Peyer's patch (tissue), 4 donors: ENCODE results near the gene MRTFB. TPM values are rescaled to one million over a fixed set of nuclear protein-coding genes. Genes with fewer than 3 reads are reported as not detected.

ENCODE experiments used
- DNase-seq, 3 donors: peaks; one replicate each; pipeline ENCODE4 v3.0.0-alpha.2; 2017 to 2019
- H3K27ac ChIP-seq, 4 donors: fragments of 200-600 bp; sonication (generic); one replicate each; pipeline ENCODE4 v1.5.1; 2016 to 2019
- H3K27me3 ChIP-seq, 2 donors: fragments of 200-600 bp; sonication (generic); one replicate each; pipeline ENCODE4 v1.5.1; 2019
- H3K36me3 ChIP-seq, 3 donors: fragments of 200-600 bp; sonication (generic); one replicate each; pipeline ENCODE4 v1.5.1; 2016 to 2019
- H3K4me1 ChIP-seq, 4 donors: fragments of 200-600 bp; sonication (generic); one replicate each; pipeline ENCODE4 v1.5.1; 2016 to 2019
- H3K4me3 ChIP-seq, 4 donors: fragments of 200-600 bp; sonication (generic); 1 replicate in 3 of 4; 2 replicates in 1 of 4; pipeline ENCODE4 v1.5.1; 2016 to 2019; ENCODE audit warnings: mild to moderate bottlenecking in 1 of 4
- H3K9me3 ChIP-seq, 4 donors: fragments of 200-600 bp; sonication (generic); one replicate each; pipeline ENCODE4 v1.5.1; 2016 to 2019; ENCODE audit warnings: mild to moderate bottlenecking in 1 of 4
- CTCF ChIP-seq, 6 experiments: fragments of 450-650 bp in 4 of 6; fragments of 200-600 bp in 2 of 6; sonication (generic) in 1 of 6; IDR thresholded peaks; one replicate each; pipeline ENCODE4 v1.5.1; 2017 to 2019; ENCODE audit warnings: antibody characterized with exemption in 6 of 6, mild to moderate bottlenecking in 3 of 6, moderate library complexity in 1 of 6
- POLR2A ChIP-seq, 2 donors: fragments of 450-650 bp; IDR thresholded peaks; one replicate each; pipeline ENCODE4 v1.5.1; 2017; ENCODE audit warnings: antibody characterized with exemption in 2 of 2, mild to moderate bottlenecking in 2 of 2, moderate library complexity in 2 of 2
- total RNA-seq, 4 donors: library from RNA; depleted of rRNA; stranded (reverse); fragments of >200 nt; gene quantifications; one replicate each; pipeline ENCODE4 v1.1.0, GENCODE V29; 2016

The MRTFB gene
- total RNA-seq, 4 donors from 2014 or later = 42.2 to 136 (median 68.7) TPM

DNA sequence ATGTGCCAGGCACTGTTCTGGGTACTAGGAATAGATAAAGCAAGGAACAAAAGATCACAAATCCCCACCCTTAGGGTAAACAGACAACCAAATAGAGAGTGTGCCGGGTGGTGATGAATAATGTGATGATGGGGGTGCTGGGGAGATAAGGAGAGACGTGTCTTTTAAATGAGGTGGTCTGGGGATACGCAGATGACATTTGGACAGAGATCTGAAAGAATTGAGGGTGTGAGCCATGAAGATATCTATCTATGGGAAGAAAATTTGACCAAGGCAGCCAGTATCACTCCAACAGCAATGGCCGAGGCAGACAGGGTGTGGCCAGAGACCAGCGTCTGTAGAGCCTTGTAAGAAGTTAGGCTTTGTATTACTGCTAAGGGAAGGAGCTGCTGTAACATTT, 165.3 kb downstream of the MRTFB start:
- Histone ChIP-seq H3K27me3 (no peaks in the 10 kb centered on the region), H3K4me3 (no peak overlapping the region), H3K36me3 (peaks cover 0 to 49% (median 0%) of the 10 kb centered on the region in 3 donors), H3K27ac (no peak overlapping the region), H3K4me1 (no peaks in the 10 kb centered on the region), H3K9me3 (no peaks in the 10 kb centered on the region)
- DNase-seq = no peak
- TF ChIP-seq POLR2A (IDR thresholded peaks at IDR 0.05) (no peak), CTCF (IDR thresholded peaks at IDR 0.05) (no peak)

- Histone ChIP-seq H3K36me3 (peaks cover 0 to 49% (median 0%) of the 10 kb centered on the region in 3 donors), H3K27ac (no peak overlapping the region), H3K4me3 (no peak overlapping the region), H3K27me3 (no peaks in the 10 kb centered on the region), H3K9me3 (no peaks in the 10 kb centered on the region), H3K4me1 (no peaks in the 10 kb centered on the region)
- TF ChIP-seq CTCF (IDR thresholded peaks at IDR 0.05) = no peak
- no peak for TF ChIP-seq POLR2A (IDR thresholded peaks at IDR 0.05)
- no peak for DNase-seq
Measured at GRCh38 chr16:14238756-14239155, 167.6 kb downstream of the MRTFB start.

GRCh38 chr16:14239791-14240190, 168.7 kb downstream of the MRTFB start:
- Histone ChIP-seq H3K27me3 (no peaks in the 10 kb centered on the region), H3K4me1 (no peaks in the 10 kb centered on the region), H3K4me3 (no peak overlapping the region), H3K27ac (no peak overlapping the region), H3K9me3 (no peaks in the 10 kb centered on the region), H3K36me3 (peaks cover 0 to 40% (median 0%) of the 10 kb centered on the region in 3 donors)
- no peak for DNase-seq
- no peak for TF ChIP-seq CTCF (IDR thresholded peaks at IDR 0.05)
- TF ChIP-seq POLR2A (IDR thresholded peaks at IDR 0.05) = no peak

DNA sequence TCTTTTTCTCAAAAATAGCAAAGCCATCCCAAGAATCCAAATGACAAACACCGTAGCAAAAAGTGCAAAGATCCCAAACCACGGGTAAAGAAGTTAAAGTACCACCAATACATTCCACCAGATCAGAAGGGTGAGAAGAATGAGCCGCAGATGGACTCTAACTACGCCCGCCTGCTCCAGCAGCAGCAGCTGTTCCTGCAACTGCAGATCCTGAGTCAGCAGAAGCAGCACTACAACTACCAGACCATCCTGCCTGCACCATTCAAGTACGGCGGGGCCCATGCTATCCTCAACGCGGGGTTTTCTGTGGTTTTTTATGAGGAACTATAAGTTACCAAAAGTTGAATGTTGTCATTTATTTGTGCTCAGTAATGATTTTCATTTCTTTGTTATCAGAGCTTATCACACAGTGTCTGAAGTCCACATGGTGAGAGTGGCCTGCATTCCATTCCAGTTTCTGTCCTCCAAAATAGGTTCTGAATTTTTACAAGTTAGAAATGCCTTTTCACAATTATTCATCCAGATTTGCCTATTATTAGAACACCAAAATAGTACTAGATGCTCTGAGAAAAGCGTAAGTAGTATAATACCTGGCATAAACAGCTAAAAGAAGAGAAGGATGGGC, 169.2 kb downstream of the MRTFB start:
- TF ChIP-seq POLR2A (IDR thresholded peaks at IDR 0.05) (no peak), CTCF (IDR thresholded peaks at IDR 0.05) (no peak)
- Histone ChIP-seq H3K4me3 (no peak overlapping the region), H3K4me1 (no peaks in the 10 kb centered on the region), H3K9me3 (no peaks in the 10 kb centered on the region), H3K36me3 (peaks cover 0 to 40% (median 0%) of the 10 kb centered on the region in 3 donors), H3K27ac (no peak overlapping the region), H3K27me3 (no peaks in the 10 kb centered on the region)
- no peak for DNase-seq

GRCh38 chr16:14240964-14241363, 169.8 kb downstream of the MRTFB start:
- TF ChIP-seq POLR2A (IDR thresholded peaks at IDR 0.05) = no peak
- no peak for TF ChIP-seq CTCF (IDR thresholded peaks at IDR 0.05)
- Histone ChIP-seq H3K36me3 (peaks cover 0 to 41% (median 0%) of the 10 kb centered on the region in 3 donors), H3K4me1 (no peaks in the 10 kb centered on the region), H3K27me3 (no peaks in the 10 kb centered on the region), H3K27ac (no peak overlapping the region), H3K9me3 (no peaks in the 10 kb centered on the region), H3K4me3 (no peak overlapping the region)
- DNase-seq = no peak
